Lung (tissue), 16 donors: ENCODE measurements around the gene ART4. TPM values are rescaled to one million over a fixed set of nuclear protein-coding genes. Genes with fewer than 3 reads are reported as not detected.

Source experiments
- ATAC-seq: fragments of 200-7000 bp; cut with Tn5 transposase; one replicate; pipeline ENCODE4 v1.9.1; 2020; ENCODE audit warnings: moderate number of reproducible peaks; ENCODE audit not compliant: insufficient read depth, low FRiP score
- DNase-seq, 3 donors: peaks; one replicate each; pipeline ENCODE4 v3.0.0-alpha.2; 2013 to 2017
- H3K27ac ChIP-seq, 2 donors: one replicate each; pipeline ENCODE4 v1.5.1; 2013; ENCODE audit warnings: mild to moderate bottlenecking in 2 of 2, moderate library complexity in 2 of 2, control low read depth in 1 of 2, inconsistent platforms in 1 of 2, low read depth in 1 of 2, low read length in 1 of 2
- H3K27me3 ChIP-seq, 3 donors: one replicate each; pipeline ENCODE4 v1.5.1; 2013; ENCODE audit warnings: low read length in 2 of 3; ENCODE audit not compliant: control insufficient read depth in 3 of 3, insufficient read depth in 3 of 3
- H3K36me3 ChIP-seq, 4 donors: one replicate each; pipeline ENCODE4 v1.5.1; 2013; ENCODE audit warnings: low read length in 4 of 4, mild to moderate bottlenecking in 1 of 4, moderate library complexity in 1 of 4; ENCODE audit not compliant: control insufficient read depth in 4 of 4, insufficient read depth in 4 of 4
- H3K4me1 ChIP-seq, 5 donors: one replicate each; pipeline ENCODE4 v1.5.1; 2013; ENCODE audit warnings: low read length in 5 of 5, mild to moderate bottlenecking in 2 of 5, moderate library complexity in 1 of 5; ENCODE audit not compliant: control insufficient read depth in 5 of 5, insufficient read depth in 5 of 5
- H3K4me3 ChIP-seq: one replicate; pipeline ENCODE4 v1.5.1; 2013; ENCODE audit warnings: mild to moderate bottlenecking, control low read depth, moderate library complexity
- H3K9ac ChIP-seq, 2 donors: one replicate each; pipeline ENCODE4 v1.5.1; 2013; ENCODE audit warnings: low read length in 2 of 2, control low read depth in 1 of 2; ENCODE audit not compliant: insufficient read depth in 1 of 2
- H3K9me3 ChIP-seq, 4 donors: one replicate each; pipeline ENCODE4 v1.5.1; 2013; ENCODE audit warnings: low read length in 3 of 4, mild to moderate bottlenecking in 1 of 4, moderate library complexity in 1 of 4; ENCODE audit not compliant: control insufficient read depth in 4 of 4, insufficient read depth in 3 of 4
- WGBS, 2 donors: extraction: QIAGEN DNeasy Blood & Tissue Kit; methylation state at CpG; one replicate each; pipeline ENCODE4 v1.1.7; 2013; 5-methylcytosine and 5-hydroxymethylcytosine counted together
- long read RNA-seq, 5 donors: transcript quantifications; one replicate each; lab custom pipeline, GENCODE V29; 2026
- polyA plus RNA-seq, 2 donors: library from polyadenylated mRNA; stranded (reverse); fragments of 200-250 nt; gene quantifications; one replicate each; pipeline ENCODE4 v1.2.1, GENCODE V29; 2013
- total RNA-seq, 2 donors: library from RNA; depleted of rRNA in 1 of 2; stranded (reverse); fragments of >200 nt in 1 of 2; gene quantifications; one replicate each; pipeline ENCODE4 v1.2.1, GENCODE V29; 2014 to 2021
- TF ChIP-seq, protein P1 (sequence below): IDR thresholded peaks from 2 replicates; pipeline ENCODE4 v1.5.1; 2012; ENCODE audit warnings: mild to moderate bottlenecking; ENCODE audit errors: control extremely low read depth, extremely low read depth
- donor health status: control.
- donor health status: control.
- donor health status: Bipolar disorder and iron deficiency.
- donor health status: healthy.
- donor health status: DM: yes; HTN: yes; CAD: no.

Gene ART4
- total RNA-seq (1 to 10 TPM; 1.1 to 3.1 TPM), polyA plus RNA-seq (under 1 TPM; 0.76 to 0.77 TPM)
- long read RNA-seq, donor 1, full-length matches to known transcripts = 1 of 1 reads
- long read RNA-seq, donor 1, partial matches to known transcripts = 0 of 1 reads
- long read RNA-seq, donor 1, other reads (novel, unspliced or antisense) = 0 of 1 reads
- long read RNA-seq, donor 2 = 0 reads
- long read RNA-seq, donor 3 = 0 reads
- long read RNA-seq, donor 4 = 0 reads
- long read RNA-seq, donor 5 = 0 reads

DNA sequence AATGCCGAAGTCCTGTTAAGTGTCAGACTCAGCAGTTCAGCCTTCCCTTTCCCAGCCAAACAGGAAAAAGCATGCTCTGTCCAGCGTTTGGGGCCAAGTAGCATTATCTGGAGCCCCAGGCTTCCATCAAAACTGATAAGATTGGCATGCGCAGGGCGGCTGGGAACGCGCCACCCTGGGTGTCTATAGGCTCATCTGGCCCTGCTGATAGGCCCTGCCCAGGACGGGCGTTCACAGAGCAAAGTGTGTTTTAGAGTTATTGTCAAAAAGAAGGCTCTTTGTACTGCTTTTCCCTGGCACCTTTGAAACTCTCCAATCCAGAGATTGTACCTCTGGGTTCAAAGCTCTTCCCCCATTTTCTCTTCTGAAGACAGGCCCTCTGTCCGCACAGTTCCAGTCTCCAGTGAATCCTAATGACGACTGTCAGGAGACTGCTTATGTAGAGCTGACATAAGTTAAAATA lies at the start of gene ART4:
Gene ART4, minus strand, starts transcription at position 102 of the 463 bp plus-strand sequence. CDS start 413 bp downstream, outside the sequence.
- Histone ChIP-seq H3K4me1 (peaks cover 7 to 26% (median 16%) of the 10 kb centered on the region in 5 donors), H3K27ac (peak within 1 kb of the TSS; percentile 58 to 85), H3K36me3 (peaks cover 0 to 1% (median 0%) of the 10 kb centered on the region in 4 donors), H3K4me3 (peak within 1 kb of the TSS; percentile 28), H3K9ac (no peak within 1 kb of the TSS), H3K9me3 (no peaks in the 10 kb centered on the region), H3K27me3 (no peaks in the 10 kb centered on the region)
- 67 to 82% methylated on average over 10 of the region's 10 CpGs for WGBS, 2 donors
- TF ChIP-seq, protein P1, sequence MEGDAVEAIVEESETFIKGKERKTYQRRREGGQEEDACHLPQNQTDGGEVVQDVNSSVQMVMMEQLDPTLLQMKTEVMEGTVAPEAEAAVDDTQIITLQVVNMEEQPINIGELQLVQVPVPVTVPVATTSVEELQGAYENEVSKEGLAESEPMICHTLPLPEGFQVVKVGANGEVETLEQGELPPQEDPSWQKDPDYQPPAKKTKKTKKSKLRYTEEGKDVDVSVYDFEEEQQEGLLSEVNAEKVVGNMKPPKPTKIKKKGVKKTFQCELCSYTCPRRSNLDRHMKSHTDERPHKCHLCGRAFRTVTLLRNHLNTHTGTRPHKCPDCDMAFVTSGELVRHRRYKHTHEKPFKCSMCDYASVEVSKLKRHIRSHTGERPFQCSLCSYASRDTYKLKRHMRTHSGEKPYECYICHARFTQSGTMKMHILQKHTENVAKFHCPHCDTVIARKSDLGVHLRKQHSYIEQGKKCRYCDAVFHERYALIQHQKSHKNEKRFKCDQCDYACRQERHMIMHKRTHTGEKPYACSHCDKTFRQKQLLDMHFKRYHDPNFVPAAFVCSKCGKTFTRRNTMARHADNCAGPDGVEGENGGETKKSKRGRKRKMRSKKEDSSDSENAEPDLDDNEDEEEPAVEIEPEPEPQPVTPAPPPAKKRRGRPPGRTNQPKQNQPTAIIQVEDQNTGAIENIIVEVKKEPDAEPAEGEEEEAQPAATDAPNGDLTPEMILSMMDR = no peak
- no peak for ATAC-seq
- DNase-seq = peak in 1 of 3 donors; percentile 19

- H3K9me3 ChIP-seq = no peaks in the 10 kb centered on the region
- no peaks in the 10 kb centered on the region for H3K27me3 ChIP-seq
- DNase-seq (peak in 2 of 3 donors; percentile 21 to 52), ATAC-seq (peak; percentile 43)
- TF ChIP-seq, protein P1 = no peak
- no peaks in the 10 kb centered on the region for H3K36me3 ChIP-seq
- H3K4me1 ChIP-seq = peaks cover 0 to 64% (median 5%) of the 10 kb centered on the region in 5 donors
- H3K9ac ChIP-seq = no peak overlapping the region
- no peak overlapping the region for H3K4me3 ChIP-seq
- WGBS, 2 donors = 67 to 77% methylated on average over 7 of the region's 7 CpGs
- peak overlapping the region; percentile 6 to 64 for H3K27ac ChIP-seq
These were observed 49.6 kb upstream of the ART4 start for GRCh38 chr12:14892726-14893505.

DNA sequence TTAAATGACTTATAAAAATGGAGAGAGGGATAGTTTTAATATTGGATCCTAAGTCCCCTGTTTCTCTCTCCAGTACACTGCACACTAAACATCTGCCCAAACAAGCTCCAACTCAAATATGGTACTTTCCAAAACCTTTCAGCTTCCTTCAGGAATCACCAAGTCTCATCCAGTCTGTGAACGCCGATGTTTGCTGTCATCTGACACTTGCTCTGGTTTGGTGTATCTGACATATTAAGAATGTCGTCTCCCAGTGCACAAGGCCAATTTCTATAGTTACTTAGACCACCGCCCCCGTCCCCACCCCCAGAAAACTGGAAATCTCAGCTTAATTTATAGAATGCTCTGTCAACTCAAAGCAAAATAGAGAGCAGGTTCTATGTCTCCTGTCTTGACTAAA lies 47.4 kb upstream of the ART4 start:
- H3K27me3 ChIP-seq = no peaks in the 10 kb centered on the region
- no peak overlapping the region for H3K4me3 ChIP-seq
- TF ChIP-seq, protein P1 = no peak
- peaks cover 4 to 58% (median 5%) of the 10 kb centered on the region in 5 donors for H3K4me1 ChIP-seq
- H3K9ac ChIP-seq = no peak overlapping the region
- WGBS, 2 donors = 79 to 87% methylated on average over 5 of the region's 5 CpGs
- no peaks in the 10 kb centered on the region for H3K9me3 ChIP-seq
- DNase-seq (peak; percentile 64 to 86 (median 71)), ATAC-seq (no peak)
- H3K27ac ChIP-seq = no peak overlapping the region
- no peaks in the 10 kb centered on the region for H3K36me3 ChIP-seq
